GM19238 (cell line): Measurements from ENCODE around the gene GAB2.

Source experiments
- DNase-seq: peaks from one replicate; pipeline ENCODE4 v3.0.0; 2011; ENCODE audit warnings: low spot score; ENCODE audit not compliant: insufficient read length

GAB2 gene

GRCh38 chr11:78400116-78400515 is 17.5 kb downstream of the GAB2 start:
- DNase-seq = no peak

GRCh38 chr11:78399136-78399535 is 18.5 kb downstream of the GAB2 start:
- DNase-seq = no peak

- DNase-seq = no peak
These were observed 18.9 kb downstream of the GAB2 start for GRCh38 chr11:78398715-78399114.

- DNase-seq = no peak
These were observed 20.2 kb downstream of the GAB2 start for GRCh38 chr11:78397398-78397797.

GRCh38 chr11:78395597-78395996 is 22.0 kb downstream of the GAB2 start:
- DNase-seq = no peak

GRCh38 chr11:78392854-78393253 is 24.8 kb downstream of the GAB2 start:
- DNase-seq = no peak

GRCh38 chr11:78391424-78391823 is 26.2 kb downstream of the GAB2 start:
- DNase-seq = no peak

GRCh38 chr11:78390809-78391208 is 26.8 kb downstream of the GAB2 start:
- DNase-seq = no peak

GRCh38 chr11:78386215-78386941 is 31.2 kb downstream of the GAB2 start:
- no peak for DNase-seq

GRCh38 chr11:78385205-78385604 is 32.4 kb downstream of the GAB2 start:
- no peak for DNase-seq

GRCh38 chr11:78384231-78384630 is 33.4 kb downstream of the GAB2 start:
- DNase-seq = no peak

GRCh38 chr11:78381865-78382264 is 35.8 kb downstream of the GAB2 start:
- DNase-seq = no peak

GRCh38 chr11:78380615-78381051 is 37.0 kb downstream of the GAB2 start:
- DNase-seq = no peak

- no peak for DNase-seq
These were observed 38.5 kb downstream of the GAB2 start for GRCh38 chr11:78379039-78379670.

- no peak for DNase-seq
These were observed 39.8 kb downstream of the GAB2 start for GRCh38 chr11:78377625-78378418.

GRCh38 chr11:78376858-78377257 is 40.8 kb downstream of the GAB2 start:
- no peak for DNase-seq

- DNase-seq = no peak
These were observed 42.7 kb downstream of the GAB2 start for GRCh38 chr11:78374917-78375316.

GRCh38 chr11:78373689-78374088 is 43.9 kb downstream of the GAB2 start:
- no peak for DNase-seq

- no peak for DNase-seq
These were observed 45.4 kb downstream of the GAB2 start for GRCh38 chr11:78372114-78372768.

- no peak for DNase-seq
These were observed 46.3 kb downstream of the GAB2 start for GRCh38 chr11:78371221-78371891.
